Upper lobe of left lung (tissue), 4 donors: ENCODE results near the gene RBM20.

Experiments used
- CTCF ChIP-seq, 6 experiments: fragments of 450-650 bp in 4 of 6; fragments of 200-600 bp in 2 of 6; sonication (generic) in 2 of 6; IDR thresholded peaks; one replicate each; pipeline ENCODE4 v1.5.1; 2016 to 2019; ENCODE audit warnings: antibody characterized with exemption in 6 of 6
- POLR2AphosphoS5 ChIP-seq, 2 donors: sonication (generic); formaldehyde crosslinking; IDR thresholded peaks; one replicate each; pipeline ENCODE4 v1.5.1; 2017; ENCODE audit warnings: antibody characterized with exemption in 2 of 2

GRCh38 chr10:110733218-110733952 lies 89.2 kb downstream of the RBM20 start:
- TF ChIP-seq POLR2AphosphoS5 (IDR thresholded peaks at IDR 0.05) (no peak), CTCF (IDR thresholded peaks at IDR 0.05) (no peak)
